PC-9 (cell line): ENCODE results near the gene VSX1. TPM values are rescaled to one million over a fixed set of nuclear protein-coding genes. Genes with fewer than 3 reads are reported as not detected.

Experiments
- BruUV-seq: library from RNA; stranded (reverse); fragments of 400-500 nt; replicated peaks from 2 replicates; lab custom pipeline; 2021; lab: Mats Ljungman, UMichigan
- CTCF ChIA-PET: fragments of 300-600 bp; sonication (Branson Sonifier 250); formaldehyde crosslinking; loops from one replicate; lab custom pipeline; 2022; ENCODE audit warnings: antibody characterized with exemption; lab: Charles Lee
- POLR2A ChIA-PET: fragments of 300-600 bp; sonication (Branson Sonifier 250); formaldehyde crosslinking; loops from one replicate; lab custom pipeline; 2022; ENCODE audit warnings: antibody characterized with exemption; ENCODE audit not compliant: unreplicated experiment; lab: Charles Lee
- DNase-seq, 2 experiments: peaks; one replicate each; pipeline versions ENCODE4 v3.0.0 to v3.0.0-alpha.2; 2015 to 2022; ENCODE audit warnings: mixed read lengths in 1 of 2
- H2AFZ ChIP-seq: fragments of 200-600 bp; sonication (generic); 2 replicates; pipeline ENCODE4 v1.8.1; 2017; ENCODE audit warnings: antibody characterized with exemption
- H3F3A ChIP-seq: fragments of 200-600 bp; sonication (generic); 2 replicates; pipeline ENCODE4 v1.8.1; 2017; ENCODE audit warnings: antibody characterized with exemption, mild to moderate bottlenecking, low read depth; ENCODE audit not compliant: insufficient read depth
- H3K27ac ChIP-seq: fragments of 200-600 bp; sonication (generic); 2 replicates; pipeline ENCODE4 v1.6.1; 2016; ENCODE audit warnings: mixed run types
- H3K27me3 ChIP-seq: fragments of 200-600 bp; sonication (generic); 2 replicates; pipeline ENCODE4 v1.6.1; 2016; ENCODE audit warnings: low read depth, mixed run types; ENCODE audit not compliant: insufficient read depth
- H3K36me3 ChIP-seq: fragments of 200-600 bp; sonication (generic); 2 replicates; pipeline ENCODE4 v1.6.1; 2016; ENCODE audit warnings: low read depth, mixed run types
- H3K4me1 ChIP-seq: fragments of 200-600 bp; sonication (generic); replicated peaks from 2 replicates; pipeline ENCODE4 v1.6.1; 2016; ENCODE audit warnings: mixed run types; ENCODE audit not compliant: insufficient read depth
- H3K4me2 ChIP-seq: fragments of 200-600 bp; sonication (generic); 2 replicates; pipeline ENCODE4 v1.6.1; 2017; ENCODE audit warnings: mixed run types
- H3K4me3 ChIP-seq: fragments of 200-600 bp; sonication (generic); 2 replicates; pipeline ENCODE4 v1.6.1; 2016; ENCODE audit warnings: mixed run types
- H3K79me2 ChIP-seq: fragments of 200-600 bp; sonication (generic); 2 replicates; pipeline ENCODE4 v1.6.1; 2017; ENCODE audit warnings: low read depth, mixed run types
- H3K9me2 ChIP-seq: fragments of 200-600 bp; sonication (generic); 2 replicates; pipeline ENCODE4 v1.8.1; 2017; ENCODE audit warnings: mild to moderate bottlenecking; ENCODE audit not compliant: insufficient read depth
- H3K9me3 ChIP-seq: fragments of 200-600 bp; sonication (generic); 2 replicates; pipeline ENCODE4 v1.8.1; 2016; ENCODE audit warnings: low read depth; ENCODE audit not compliant: insufficient read depth
- H4K20me1 ChIP-seq: fragments of 200-600 bp; sonication (generic); 2 replicates; pipeline ENCODE4 v1.8.1; 2017; ENCODE audit not compliant: insufficient read depth
- CTCF ChIP-seq: fragments of 200-600 bp; sonication (generic); conservative IDR thresholded peaks from 2 replicates; pipeline ENCODE4 v1.6.1; 2017; ENCODE audit warnings: mixed run types, antibody characterized with exemption, mild to moderate bottlenecking, moderate library complexity
- EZH2 ChIP-seq: fragments of 200-600 bp; sonication (generic); IDR thresholded peaks from 2 replicates; pipeline ENCODE4 v1.8.0; 2017; ENCODE audit warnings: antibody characterized with exemption, low read depth
- intact Hi-C: fragments of 100-400 bp; cut with micrococcal nuclease; formaldehyde crosslinking; loops from one replicate; pipeline ENCODE4 v1.10.0; 2022; ENCODE audit not compliant: unreplicated experiment
- total RNA-seq: library from RNA; stranded (reverse); gene quantifications from 2 replicates; pipeline ENCODE4 v1.2.3, GENCODE V29; 2021

VSX1 gene
- total RNA-seq, 1 experiment from 2014 or later = 1.5 TPM

- Histone ChIP-seq H3K4me2 (no peak overlapping the region), H3K36me3 (no peaks in the 10 kb centered on the region), H3K9me2 (no peaks in the 10 kb centered on the region), H3K4me1 (no peaks in the 10 kb centered on the region), H3K79me2 (no peaks in the 10 kb centered on the region), H3K9me3 (no peaks in the 10 kb centered on the region), H3K27ac (no peak overlapping the region), H3K27me3 (no peaks in the 10 kb centered on the region), H4K20me1 (no peaks in the 10 kb centered on the region), H3K4me3 (no peak overlapping the region), H2AFZ (no peak overlapping the region), H3F3A (no peaks in the 10 kb centered on the region)
- intact Hi-C loops = no loop called here
- POLR2A ChIA-PET = no interaction called here
- DNase-seq = no peak
- TF ChIP-seq EZH2 (no peak), CTCF (no peak)
- CTCF ChIA-PET = no interaction called here
- no TSS peak for BruUV-seq
These were observed 43.7 kb upstream of the VSX1 start for GRCh38 chr20:25125636-25126035.

- Histone ChIP-seq H3K4me3 (no peak overlapping the region), H3K4me1 (no peaks in the 10 kb centered on the region), H3K9me3 (no peaks in the 10 kb centered on the region), H3K79me2 (no peaks in the 10 kb centered on the region), H3K9me2 (no peaks in the 10 kb centered on the region), H3K4me2 (no peak overlapping the region), H3K27ac (no peak overlapping the region), H3K27me3 (no peaks in the 10 kb centered on the region), H4K20me1 (no peaks in the 10 kb centered on the region), H2AFZ (no peak overlapping the region), H3F3A (no peaks in the 10 kb centered on the region), H3K36me3 (no peaks in the 10 kb centered on the region)
- no peak for TF ChIP-seq EZH2
- DNase-seq = no peak
- BruUV-seq = no TSS peak
- POLR2A ChIA-PET = no interaction called here
- intact Hi-C loops = no loop called here
- CTCF ChIA-PET = no interaction called here
These were observed 39.0 kb upstream of the VSX1 start for GRCh38 chr20:25120920-25121319.

- no peak overlapping the region for H3K4me2 ChIP-seq
- DNase-seq = no peak
- ChIA-PET CTCF (no interaction called here), POLR2A (no interaction called here)
- no peak for TF ChIP-seq EZH2
- TF ChIP-seq CTCF = no peak
- no peaks in the 10 kb centered on the region for H4K20me1 ChIP-seq
- no peaks in the 10 kb centered on the region for H3K9me3 ChIP-seq
- intact Hi-C loops = no loop called here
- peaks cover 2% of the 10 kb centered on the region; the same call in 1 of the 2 replicates for H3K4me1 ChIP-seq
- H3K4me3 ChIP-seq = no peak overlapping the region
- no peaks in the 10 kb centered on the region for H3K36me3 ChIP-seq
- no peaks in the 10 kb centered on the region for H3K9me2 ChIP-seq
- no TSS peak for BruUV-seq
- H3K27ac ChIP-seq = no peak overlapping the region
- no peak overlapping the region for H2AFZ ChIP-seq
- no peaks in the 10 kb centered on the region for H3K27me3 ChIP-seq
- H3K79me2 ChIP-seq = no peaks in the 10 kb centered on the region
- no peaks in the 10 kb centered on the region for H3F3A ChIP-seq
These were observed 38.5 kb upstream of the VSX1 start for GRCh38 chr20:25120457-25120856.

- Histone ChIP-seq H2AFZ (no peak overlapping the region), H3K36me3 (no peaks in the 10 kb centered on the region), H3K4me3 (no peak overlapping the region), H3K4me1 (peaks cover 5% of the 10 kb centered on the region; the same call in 1 of the 2 replicates), H4K20me1 (no peaks in the 10 kb centered on the region), H3K4me2 (no peak overlapping the region), H3K79me2 (no peaks in the 10 kb centered on the region), H3K27ac (no peak overlapping the region), H3K9me2 (no peaks in the 10 kb centered on the region), H3F3A (no peaks in the 10 kb centered on the region), H3K27me3 (no peaks in the 10 kb centered on the region), H3K9me3 (no peaks in the 10 kb centered on the region)
- no TSS peak for BruUV-seq
- intact Hi-C loops = no loop called here
- POLR2A ChIA-PET = no interaction called here
- no peak for TF ChIP-seq CTCF
- TF ChIP-seq EZH2 = no peak
- no peak for DNase-seq
- CTCF ChIA-PET = no interaction called here
These were observed 36.6 kb upstream of the VSX1 start for GRCh38 chr20:25118529-25118928.
